ENCODE results near the gene LRP8.

- TF ChIP-seq CTCF (IDR thresholded peaks at IDR 0.05) (no peak), POLR2AphosphoS5 (IDR thresholded peaks at IDR 0.05) (no peak), POLR2A (IDR thresholded peaks at IDR 0.05) (no peak)
These were observed 52.3 kb downstream of the LRP8 start for GRCh38 chr1:53275566-53275965.
